Upper lobe of right lung (tissue), 1 donor: Measurements from ENCODE around the gene MICALL2. TPM values are rescaled to one million over a fixed set of nuclear protein-coding genes. Genes with fewer than 3 reads are reported as not detected.
"Not testable (repeated sequence)": the region's sequence is repeated elsewhere in the genome, so short reads cannot be mapped to it uniquely, and the experiment has no call there.

Experiments used
- ATAC-seq: fragments of 200-7000 bp; cut with Tn5 transposase; one replicate; pipeline ENCODE4 v1.9.1; 2020; ENCODE audit warnings: mild to moderate bottlenecking, moderate library complexity
- DNase-seq: peaks from one replicate; pipeline ENCODE4 v3.0.0-alpha.2; 2020
- H3K27ac ChIP-seq: fragments of 200-600 bp; one replicate; pipeline ENCODE4 v1.8.0; 2022
- H3K27me3 ChIP-seq: fragments of 200-600 bp; one replicate; pipeline ENCODE4 v1.8.0; 2022; ENCODE audit warnings: mild to moderate bottlenecking
- H3K36me3 ChIP-seq: fragments of 200-600 bp; one replicate; pipeline ENCODE4 v1.8.0; 2022
- H3K4me1 ChIP-seq: fragments of 200-600 bp; one replicate; pipeline ENCODE4 v1.8.0; 2022
- H3K4me3 ChIP-seq: fragments of 200-600 bp; one replicate; pipeline ENCODE4 v1.8.0; 2022; ENCODE audit warnings: mild to moderate bottlenecking
- H3K9me3 ChIP-seq: fragments of 200-600 bp; one replicate; pipeline ENCODE4 v1.8.0; 2022
- intact Hi-C: fragments of 100-400 bp; cut with DNase I; formaldehyde crosslinking; loops from one replicate; pipeline ENCODE4 v1.11.0; 2022
- total RNA-seq: library from RNA; stranded (reverse); fragmentation: NEBNext Ultra II Directional; extraction: Animal tissue kit (Norgen Biotek cat#: 25700); gene quantifications from one replicate; pipeline ENCODE4 v1.2.1, GENCODE V29; 2021
- TF ChIP-seq, protein P1 (sequence below): fragments of 200-600 bp; IDR thresholded peaks from one replicate; pipeline ENCODE4 v1.8.0; 2022; ENCODE audit warnings: antibody characterized with exemption
- donor health status: DM: no; HTN: yes; CAD: no; lungs with severe emphysema.

The MICALL2 gene
- total RNA-seq, 1 donor from 2014 or later: 37.6 TPM

DNA sequence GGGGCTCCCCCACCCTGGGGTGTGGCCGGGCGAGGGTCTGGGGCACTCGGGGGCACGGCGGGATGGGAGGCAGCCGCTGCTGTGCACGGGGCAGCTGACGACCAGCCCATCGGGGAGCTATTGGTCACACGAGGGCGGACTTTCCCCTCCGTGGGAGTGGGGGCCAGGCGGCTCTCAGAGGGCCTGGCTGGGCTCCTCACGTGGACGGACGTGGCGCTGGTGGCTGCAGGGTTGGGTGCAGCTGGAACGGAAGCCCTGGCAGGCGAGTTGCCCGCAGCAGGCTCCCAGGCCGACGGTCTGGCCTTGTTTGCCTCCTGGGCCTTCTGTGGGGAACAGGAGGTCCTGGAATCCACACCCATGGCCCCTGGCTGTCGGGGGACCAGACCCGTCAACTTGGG, 14.3 kb downstream of the MICALL2 start:
- ATAC-seq: no peak
- no peak overlapping the region for H3K4me3 ChIP-seq
- TF ChIP-seq, protein P1, sequence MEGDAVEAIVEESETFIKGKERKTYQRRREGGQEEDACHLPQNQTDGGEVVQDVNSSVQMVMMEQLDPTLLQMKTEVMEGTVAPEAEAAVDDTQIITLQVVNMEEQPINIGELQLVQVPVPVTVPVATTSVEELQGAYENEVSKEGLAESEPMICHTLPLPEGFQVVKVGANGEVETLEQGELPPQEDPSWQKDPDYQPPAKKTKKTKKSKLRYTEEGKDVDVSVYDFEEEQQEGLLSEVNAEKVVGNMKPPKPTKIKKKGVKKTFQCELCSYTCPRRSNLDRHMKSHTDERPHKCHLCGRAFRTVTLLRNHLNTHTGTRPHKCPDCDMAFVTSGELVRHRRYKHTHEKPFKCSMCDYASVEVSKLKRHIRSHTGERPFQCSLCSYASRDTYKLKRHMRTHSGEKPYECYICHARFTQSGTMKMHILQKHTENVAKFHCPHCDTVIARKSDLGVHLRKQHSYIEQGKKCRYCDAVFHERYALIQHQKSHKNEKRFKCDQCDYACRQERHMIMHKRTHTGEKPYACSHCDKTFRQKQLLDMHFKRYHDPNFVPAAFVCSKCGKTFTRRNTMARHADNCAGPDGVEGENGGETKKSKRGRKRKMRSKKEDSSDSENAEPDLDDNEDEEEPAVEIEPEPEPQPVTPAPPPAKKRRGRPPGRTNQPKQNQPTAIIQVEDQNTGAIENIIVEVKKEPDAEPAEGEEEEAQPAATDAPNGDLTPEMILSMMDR: no peak
- DNase-seq: no peak
- peaks cover 7% of the 10 kb centered on the region for H3K36me3 ChIP-seq
- no peaks in the 10 kb centered on the region for H3K4me1 ChIP-seq
- intact Hi-C loops: no loop called here
- H3K27ac ChIP-seq: no peak overlapping the region
- no peaks in the 10 kb centered on the region for H3K9me3 ChIP-seq
- no peaks in the 10 kb centered on the region for H3K27me3 ChIP-seq

DNA sequence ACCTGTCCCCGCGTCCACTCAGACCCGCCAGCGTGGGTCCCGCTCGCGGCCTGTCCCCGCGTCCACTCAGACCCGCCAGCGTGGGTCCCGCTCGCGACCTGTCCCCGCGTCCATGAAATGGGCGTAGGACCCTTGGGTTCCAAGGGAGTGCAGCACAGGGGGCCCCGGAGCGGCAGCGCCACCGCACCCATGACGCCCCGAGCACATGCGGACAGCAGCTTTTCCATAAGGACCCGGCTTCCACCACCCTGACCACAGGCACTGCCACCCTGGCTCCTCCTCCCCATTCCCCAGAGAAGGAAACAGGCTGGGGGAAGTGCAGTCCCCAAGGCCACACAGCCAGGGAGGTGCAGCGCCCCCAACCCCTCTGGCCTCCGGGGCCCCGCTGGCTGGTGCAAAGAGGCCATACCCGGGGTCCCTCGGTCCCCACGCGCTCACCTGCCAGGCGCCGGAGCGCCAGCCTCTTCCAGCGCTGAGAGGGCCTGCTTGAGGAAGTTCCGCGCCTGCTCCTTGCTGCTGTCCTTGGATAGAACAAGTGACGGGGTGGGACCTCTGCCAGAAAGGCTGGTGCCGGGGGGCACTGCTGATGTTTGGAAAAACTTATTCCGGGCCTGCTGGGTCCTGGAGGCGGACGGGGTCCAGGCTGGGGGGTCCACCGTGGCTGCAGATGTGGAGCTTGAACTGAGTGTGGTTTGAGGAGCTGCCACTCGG, 14.9 kb downstream of the MICALL2 start:
- H3K27me3 ChIP-seq: no peaks in the 10 kb centered on the region
- no peaks in the 10 kb centered on the region for H3K4me1 ChIP-seq
- H3K27ac ChIP-seq: no peak overlapping the region
- H3K4me3 ChIP-seq: no peak overlapping the region
- ATAC-seq (no peak), DNase-seq (no peak)
- no peaks in the 10 kb centered on the region for H3K9me3 ChIP-seq
- TF ChIP-seq, protein P1: no peak
- peaks cover 1% of the 10 kb centered on the region for H3K36me3 ChIP-seq
- intact Hi-C loops: no loop called here

DNA sequence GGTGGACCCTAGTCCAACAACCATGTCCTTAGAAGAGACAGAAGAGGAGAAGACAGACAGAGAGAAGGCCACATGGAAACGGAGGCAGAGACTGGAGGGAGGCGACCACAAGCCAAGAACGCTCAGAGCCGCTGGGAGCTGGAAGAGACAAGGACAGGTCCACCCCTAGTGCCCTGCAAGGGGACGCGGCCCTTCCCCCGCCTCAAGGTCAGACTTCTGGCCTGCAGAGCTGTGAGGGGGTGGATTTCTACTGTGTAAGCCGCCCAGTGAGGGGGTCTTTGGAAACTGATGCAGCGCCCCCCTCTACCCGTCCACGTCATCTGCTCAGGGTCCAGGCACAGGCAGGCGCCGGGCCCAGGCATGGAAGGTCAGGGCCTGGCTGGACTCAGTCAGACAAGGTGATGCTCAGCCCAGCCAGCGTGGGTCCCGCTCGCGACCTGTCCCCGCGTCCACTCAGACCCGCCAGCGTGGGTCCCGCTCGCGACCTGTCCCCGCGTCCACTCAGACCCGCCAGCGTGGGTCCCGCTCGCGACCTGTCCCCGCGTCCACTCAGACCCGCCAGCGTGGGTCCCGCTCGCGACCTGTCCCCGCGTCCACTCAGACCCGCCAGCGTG, 15.6 kb downstream of the MICALL2 start:
- H3K27me3 ChIP-seq, H3K36me3 ChIP-seq, H3K4me1 ChIP-seq, H3K4me3 ChIP-seq, ATAC-seq, H3K9me3 ChIP-seq, DNase-seq, H3K27ac ChIP-seq, intact Hi-C loops: not testable (repeated sequence)

DNA sequence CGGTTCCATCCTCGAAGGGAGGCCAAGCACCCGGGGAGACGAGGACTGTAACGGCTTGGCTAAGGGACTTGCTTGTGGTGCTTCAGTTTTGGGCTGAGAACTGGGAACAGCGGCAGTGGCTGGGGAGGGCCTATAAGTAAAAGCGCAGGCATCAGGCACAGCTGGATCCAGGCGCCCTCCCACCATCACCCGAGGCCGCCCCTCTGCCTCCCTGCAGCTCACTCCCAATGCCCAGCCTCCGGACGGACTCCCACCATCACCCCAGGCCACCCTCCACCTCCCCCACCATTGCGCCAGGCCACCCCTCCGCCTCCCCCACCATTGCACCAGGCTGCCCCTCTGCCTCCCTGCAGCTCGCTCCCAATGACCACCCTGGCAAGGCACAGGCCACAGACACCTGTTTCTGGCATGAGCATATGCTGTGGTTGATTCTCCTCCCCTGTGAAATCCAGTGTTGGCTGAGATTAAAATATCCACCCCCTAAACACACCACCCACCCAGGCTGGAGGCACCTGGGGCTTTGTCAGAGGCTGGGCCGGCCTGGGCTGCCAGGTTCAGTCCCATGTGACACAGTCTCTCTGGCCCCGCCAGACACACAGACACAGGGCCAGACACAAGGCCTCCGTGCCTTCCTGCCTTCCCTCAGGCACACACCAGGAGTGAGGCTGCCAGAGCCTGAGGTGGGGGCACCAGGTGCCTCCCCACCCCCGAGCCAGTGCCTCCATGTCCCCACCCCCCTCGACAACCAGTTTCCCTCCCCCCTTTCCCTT, 16.7 kb downstream of the MICALL2 start:
- ATAC-seq: no peak
- no peak for DNase-seq
- Histone ChIP-seq H3K9me3 (no peaks in the 10 kb centered on the region), H3K36me3 (peaks cover under 1% of the 10 kb centered on the region), H3K4me1 (no peaks in the 10 kb centered on the region), H3K27me3 (no peaks in the 10 kb centered on the region), H3K27ac (no peak overlapping the region), H3K4me3 (no peak overlapping the region)
- intact Hi-C loops: no loop called here
- TF ChIP-seq, protein P1: no peak

DNA sequence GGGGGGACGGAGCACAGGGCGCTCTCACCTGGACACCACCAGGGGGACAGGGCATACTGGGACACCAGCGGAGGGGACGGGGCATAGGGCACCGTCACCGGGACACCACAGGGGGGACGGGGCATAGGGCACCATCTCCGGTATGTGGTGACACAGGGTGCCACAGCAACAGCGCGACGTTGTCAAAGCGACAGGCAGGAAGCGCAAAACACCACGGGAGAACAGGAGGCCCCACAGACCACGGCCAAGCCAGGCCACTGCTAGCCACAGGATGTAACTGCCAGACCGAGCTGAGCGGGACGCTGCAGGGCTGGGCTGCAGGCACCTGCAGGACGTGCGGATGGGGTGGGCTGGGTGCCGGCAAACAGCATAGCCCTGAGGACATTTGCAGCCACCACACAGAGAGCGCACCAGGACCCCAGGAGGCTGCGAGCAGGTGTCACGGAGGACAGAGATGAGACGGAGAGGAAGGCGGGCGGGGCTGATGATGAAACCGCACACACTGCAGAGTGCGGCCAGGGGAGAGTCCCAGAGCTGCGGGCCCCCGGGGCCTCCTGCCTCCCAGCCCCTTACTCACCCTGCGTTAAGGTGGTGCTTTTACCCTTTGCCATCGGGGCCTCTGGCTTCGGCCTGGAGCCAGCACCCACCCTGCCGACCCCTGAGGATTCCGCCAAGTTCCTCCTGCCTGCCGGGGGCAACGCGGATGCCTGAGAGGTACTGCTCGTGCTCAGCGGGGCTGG, 17.5 kb downstream of the MICALL2 start:
- DNase-seq (no peak), ATAC-seq (no peak)
- no peaks in the 10 kb centered on the region for H3K27me3 ChIP-seq
- intact Hi-C loops: no loop called here
- H3K9me3 ChIP-seq: no peaks in the 10 kb centered on the region
- TF ChIP-seq, protein P1: no peak
- H3K4me1 ChIP-seq: no peaks in the 10 kb centered on the region
- no peak overlapping the region for H3K4me3 ChIP-seq
- H3K27ac ChIP-seq: no peak overlapping the region
- peaks cover 8% of the 10 kb centered on the region for H3K36me3 ChIP-seq
